PFSK-1 (cell line): ENCODE data around the gene LAMB1.

Experiments used
- POLR2AphosphoS5 ChIP-seq: IDR thresholded peaks from 2 replicates; pipeline ENCODE4 v1.6.1; 2012; ENCODE audit warnings: low read depth, mild to moderate bottlenecking, control low read depth, low read length, moderate library complexity
- SIN3A ChIP-seq: IDR thresholded peaks from 2 replicates; pipeline ENCODE4 v1.6.1; 2012; ENCODE audit warnings: mild to moderate bottlenecking, low read length, moderate library complexity, borderline replicate concordance; ENCODE audit not compliant: insufficient read depth
- TAF1 ChIP-seq: IDR thresholded peaks from 2 replicates; pipeline ENCODE4 v1.6.1; 2012; ENCODE audit warnings: low read length, control low read depth, borderline replicate concordance; ENCODE audit not compliant: insufficient read depth
- TF ChIP-seq, protein P1 (sequence below), 2 experiments: IDR thresholded peaks; 2 replicates each; pipeline versions ENCODE4 v1.6.1 to v1.8.0; 2011 to 2012; ENCODE audit warnings: low read depth in 2 of 2, low read length in 2 of 2, control low read depth in 1 of 2, inconsistent platforms in 1 of 2, mild to moderate bottlenecking in 1 of 2, moderate library complexity in 1 of 2; ENCODE audit not compliant: insufficient read depth in 1 of 2

DNA sequence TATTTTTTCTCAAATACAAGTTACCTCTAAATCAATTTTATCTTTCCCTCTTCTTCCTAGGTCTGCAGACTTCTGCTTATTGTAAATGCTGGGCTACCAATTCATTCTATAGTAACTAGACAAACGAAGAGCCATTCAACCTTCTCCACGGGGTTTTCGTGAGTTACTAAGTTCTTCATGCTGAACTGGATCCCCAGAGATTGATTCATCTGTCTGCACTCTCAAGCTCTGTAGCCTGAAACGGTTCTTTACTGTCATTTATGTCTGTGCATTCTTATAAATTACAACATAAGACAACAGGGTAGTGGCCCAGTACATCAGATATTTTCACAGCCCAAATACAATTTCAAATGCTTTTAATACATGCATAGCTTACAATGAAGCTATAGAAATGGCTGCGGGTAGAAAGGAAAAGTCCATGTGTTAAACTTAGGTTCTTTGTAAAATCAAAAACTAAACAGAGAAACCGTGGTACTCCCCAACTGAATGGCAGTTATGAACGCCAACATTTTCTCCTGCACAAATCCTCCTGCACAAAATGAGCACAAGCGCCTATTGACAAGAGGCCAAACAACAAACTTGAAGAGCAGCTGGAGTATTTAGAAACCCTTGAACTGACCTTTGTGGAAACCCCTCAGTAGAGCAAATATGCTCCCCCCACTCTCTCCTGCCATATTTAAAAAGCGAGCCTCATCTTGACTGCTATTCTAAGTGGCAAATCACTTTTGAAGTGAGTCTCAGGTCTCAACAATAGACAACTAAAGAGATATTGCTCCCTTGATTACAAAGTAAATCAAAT lies 20.7 kb downstream of the LAMB1 start:
- TF ChIP-seq, protein P1, sequence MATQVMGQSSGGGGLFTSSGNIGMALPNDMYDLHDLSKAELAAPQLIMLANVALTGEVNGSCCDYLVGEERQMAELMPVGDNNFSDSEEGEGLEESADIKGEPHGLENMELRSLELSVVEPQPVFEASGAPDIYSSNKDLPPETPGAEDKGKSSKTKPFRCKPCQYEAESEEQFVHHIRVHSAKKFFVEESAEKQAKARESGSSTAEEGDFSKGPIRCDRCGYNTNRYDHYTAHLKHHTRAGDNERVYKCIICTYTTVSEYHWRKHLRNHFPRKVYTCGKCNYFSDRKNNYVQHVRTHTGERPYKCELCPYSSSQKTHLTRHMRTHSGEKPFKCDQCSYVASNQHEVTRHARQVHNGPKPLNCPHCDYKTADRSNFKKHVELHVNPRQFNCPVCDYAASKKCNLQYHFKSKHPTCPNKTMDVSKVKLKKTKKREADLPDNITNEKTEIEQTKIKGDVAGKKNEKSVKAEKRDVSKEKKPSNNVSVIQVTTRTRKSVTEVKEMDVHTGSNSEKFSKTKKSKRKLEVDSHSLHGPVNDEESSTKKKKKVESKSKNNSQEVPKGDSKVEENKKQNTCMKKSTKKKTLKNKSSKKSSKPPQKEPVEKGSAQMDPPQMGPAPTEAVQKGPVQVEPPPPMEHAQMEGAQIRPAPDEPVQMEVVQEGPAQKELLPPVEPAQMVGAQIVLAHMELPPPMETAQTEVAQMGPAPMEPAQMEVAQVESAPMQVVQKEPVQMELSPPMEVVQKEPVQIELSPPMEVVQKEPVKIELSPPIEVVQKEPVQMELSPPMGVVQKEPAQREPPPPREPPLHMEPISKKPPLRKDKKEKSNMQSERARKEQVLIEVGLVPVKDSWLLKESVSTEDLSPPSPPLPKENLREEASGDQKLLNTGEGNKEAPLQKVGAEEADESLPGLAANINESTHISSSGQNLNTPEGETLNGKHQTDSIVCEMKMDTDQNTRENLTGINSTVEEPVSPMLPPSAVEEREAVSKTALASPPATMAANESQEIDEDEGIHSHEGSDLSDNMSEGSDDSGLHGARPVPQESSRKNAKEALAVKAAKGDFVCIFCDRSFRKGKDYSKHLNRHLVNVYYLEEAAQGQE (IDR thresholded peaks at IDR 0.05; ENCODE audit: insufficient read depth in 1 of 2, low read depth in 2 of 2, low read length in 2 of 2): no peak
- TF ChIP-seq SIN3A (no peak), POLR2AphosphoS5 (no peak), TAF1 (no peak)
